ENCODE results near the gene GATAD2B.
"Not testable (repeated sequence)": the region's sequence is repeated elsewhere in the genome, so short reads cannot be mapped to it uniquely, and the experiment has no call there.

The GATAD2B gene

GRCh38 chr1:153872934-153873333 is 49.8 kb downstream of the GATAD2B start:
- no peak overlapping the region for H3K9ac ChIP-seq (ENCODE audit: low read depth, low read length)
- H3K4me1 ChIP-seq (ENCODE audit: insufficient read depth, low read length), result peaks cover 3% of the 10 kb centered on the region; the same call in 1 of the 2 replicates
- H3K27me3 ChIP-seq (ENCODE audit: insufficient read depth, low read length), result no peaks in the 10 kb centered on the region
- H3K9me3 ChIP-seq (ENCODE audit: insufficient read depth, low read depth, low read length), result no peaks in the 10 kb centered on the region
- no peaks in the 10 kb centered on the region for H3K36me3 ChIP-seq (ENCODE audit: insufficient read depth, low read depth, low read length)
- no peak overlapping the region for H3K4me3 ChIP-seq (ENCODE audit: low read length)
- no peak overlapping the region for H3K27ac ChIP-seq (ENCODE audit: low read length)

- H3K9ac ChIP-seq (ENCODE audit: low read depth, low read length), result no peak overlapping the region
- no peaks in the 10 kb centered on the region for H3K36me3 ChIP-seq (ENCODE audit: insufficient read depth, low read depth, low read length)
- no peak overlapping the region for H3K27ac ChIP-seq (ENCODE audit: low read length)
- H3K9me3 ChIP-seq (ENCODE audit: insufficient read depth, low read depth, low read length), result no peaks in the 10 kb centered on the region
- peaks cover 3% of the 10 kb centered on the region; the same call in 1 of the 2 replicates for H3K4me1 ChIP-seq (ENCODE audit: insufficient read depth, low read length)
- H3K4me3 ChIP-seq (ENCODE audit: low read length), result no peak overlapping the region
- H3K27me3 ChIP-seq (ENCODE audit: insufficient read depth, low read length), result no peaks in the 10 kb centered on the region
These were observed 50.4 kb downstream of the GATAD2B start for GRCh38 chr1:153872331-153872730.

GRCh38 chr1:153869486-153869885 is 53.3 kb downstream of the GATAD2B start:
- Histone ChIP-seq H3K9ac (ENCODE audit: low read depth, low read length) (no peak overlapping the region), H3K4me3 (ENCODE audit: low read length) (no peak overlapping the region), H3K27me3 (ENCODE audit: insufficient read depth, low read length) (no peaks in the 10 kb centered on the region), H3K9me3 (ENCODE audit: insufficient read depth, low read depth, low read length) (no peaks in the 10 kb centered on the region), H3K4me1 (ENCODE audit: insufficient read depth, low read length) (peaks cover 4% of the 10 kb centered on the region; the same call in 1 of the 2 replicates), H3K36me3 (ENCODE audit: insufficient read depth, low read depth, low read length) (no peaks in the 10 kb centered on the region), H3K27ac (ENCODE audit: low read length) (no peak overlapping the region)

DNA sequence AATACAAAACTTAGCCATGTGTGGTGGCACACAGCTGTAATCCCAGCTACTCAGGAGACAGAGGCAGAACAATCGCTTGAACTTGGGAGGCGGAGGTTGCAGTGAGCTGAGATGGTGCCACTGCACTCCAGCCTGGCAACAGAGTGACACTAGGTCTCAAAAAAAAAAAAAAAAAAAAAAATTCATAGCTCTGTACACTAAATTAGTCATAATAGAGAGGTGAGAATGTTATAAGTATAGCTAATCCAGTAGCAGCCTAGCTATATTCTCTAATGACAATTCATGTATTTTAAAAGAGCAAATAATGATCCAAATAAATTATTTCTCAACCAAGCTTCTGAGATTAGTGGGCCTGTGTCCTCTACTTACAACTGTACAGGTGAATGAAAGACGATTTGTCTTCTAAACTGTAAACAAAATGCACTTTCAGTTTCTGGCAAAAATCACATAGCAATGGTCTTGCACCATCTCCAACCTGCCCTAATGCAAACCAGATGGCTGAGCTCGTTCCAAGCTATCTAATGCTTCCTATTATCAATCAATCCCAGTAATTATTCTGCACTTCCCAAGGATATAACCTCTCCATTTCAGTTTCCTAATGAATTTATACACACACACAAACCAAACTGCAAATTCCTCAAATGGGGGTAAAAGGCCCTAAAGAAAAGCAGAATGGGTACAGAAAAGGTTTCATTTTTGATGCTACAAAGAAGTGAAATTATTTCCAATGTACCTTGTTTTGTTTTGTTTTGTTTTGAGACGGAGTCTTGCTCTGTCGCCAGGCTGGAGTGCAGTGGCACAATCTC is 56.5 kb downstream of the GATAD2B start:
- Histone ChIP-seq H3K4me3 (ENCODE audit: low read length) (no peak overlapping the region), H3K27ac (ENCODE audit: low read length) (no peak overlapping the region), H3K4me1 (ENCODE audit: insufficient read depth, low read length) (peaks cover 8% of the 10 kb centered on the region; the same call in 1 of the 2 replicates), H3K27me3 (ENCODE audit: insufficient read depth, low read length) (no peaks in the 10 kb centered on the region), H3K36me3 (ENCODE audit: insufficient read depth, low read depth, low read length) (no peaks in the 10 kb centered on the region), H3K9ac (ENCODE audit: low read depth, low read length) (no peak overlapping the region), H3K9me3 (ENCODE audit: insufficient read depth, low read depth, low read length) (no peaks in the 10 kb centered on the region)

DNA sequence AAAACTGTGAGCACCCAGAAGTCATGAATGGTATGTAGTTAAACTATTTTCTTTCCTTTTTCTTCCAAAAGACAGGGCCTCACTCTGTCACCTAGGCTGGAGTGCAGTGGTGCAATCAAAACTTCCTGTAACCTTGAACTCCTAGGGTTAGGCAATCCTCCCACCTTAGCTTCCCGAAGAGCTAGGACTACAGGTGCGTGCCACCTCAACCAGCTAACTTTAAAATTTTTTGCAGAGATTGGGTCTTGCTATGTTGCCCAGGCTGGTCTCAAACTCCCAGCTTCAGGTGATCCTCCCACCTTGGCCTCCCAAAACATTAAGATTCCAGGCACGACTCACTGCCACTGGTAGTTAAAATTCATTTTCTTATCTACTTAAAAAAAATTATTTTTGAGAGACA is 62.5 kb downstream of the GATAD2B start:
- H3K4me1 ChIP-seq (ENCODE audit: insufficient read depth, low read length), result peaks cover 8% of the 10 kb centered on the region; the same call in 1 of the 2 replicates
- no peak overlapping the region for H3K27ac ChIP-seq (ENCODE audit: low read length)
- no peaks in the 10 kb centered on the region for H3K27me3 ChIP-seq (ENCODE audit: insufficient read depth, low read length)
- H3K9ac ChIP-seq (ENCODE audit: low read depth, low read length), result no peak overlapping the region
- H3K4me3 ChIP-seq (ENCODE audit: low read length), result no peak overlapping the region
- peaks cover 8% of the 10 kb centered on the region; the same call in 1 of the 2 replicates for H3K36me3 ChIP-seq (ENCODE audit: insufficient read depth, low read depth, low read length)
- no peaks in the 10 kb centered on the region for H3K9me3 ChIP-seq (ENCODE audit: insufficient read depth, low read depth, low read length)

GRCh38 chr1:153857505-153857904 is 65.3 kb downstream of the GATAD2B start:
- no peaks in the 10 kb centered on the region for H3K9me3 ChIP-seq (ENCODE audit: insufficient read depth, low read depth, low read length)
- no peaks in the 10 kb centered on the region for H3K27me3 ChIP-seq (ENCODE audit: insufficient read depth, low read length)
- no peaks in the 10 kb centered on the region for H3K4me1 ChIP-seq (ENCODE audit: insufficient read depth, low read length)
- no peak overlapping the region for H3K4me3 ChIP-seq (ENCODE audit: low read length)
- H3K27ac ChIP-seq (ENCODE audit: low read length), result no peak overlapping the region
- H3K9ac ChIP-seq (ENCODE audit: low read depth, low read length), result no peak overlapping the region
- peaks cover 17% of the 10 kb centered on the region for H3K36me3 ChIP-seq (ENCODE audit: insufficient read depth, low read depth, low read length)

GRCh38 chr1:153856763-153857162 is 66.0 kb downstream of the GATAD2B start:
- Histone ChIP-seq H3K9me3 (ENCODE audit: insufficient read depth, low read depth, low read length) (no peaks in the 10 kb centered on the region), H3K9ac (ENCODE audit: low read depth, low read length) (no peak overlapping the region), H3K4me1 (ENCODE audit: insufficient read depth, low read length) (no peaks in the 10 kb centered on the region), H3K27ac (ENCODE audit: low read length) (no peak overlapping the region), H3K4me3 (ENCODE audit: low read length) (no peak overlapping the region), H3K36me3 (ENCODE audit: insufficient read depth, low read depth, low read length) (peaks cover 18% of the 10 kb centered on the region), H3K27me3 (ENCODE audit: insufficient read depth, low read length) (no peaks in the 10 kb centered on the region)

DNA sequence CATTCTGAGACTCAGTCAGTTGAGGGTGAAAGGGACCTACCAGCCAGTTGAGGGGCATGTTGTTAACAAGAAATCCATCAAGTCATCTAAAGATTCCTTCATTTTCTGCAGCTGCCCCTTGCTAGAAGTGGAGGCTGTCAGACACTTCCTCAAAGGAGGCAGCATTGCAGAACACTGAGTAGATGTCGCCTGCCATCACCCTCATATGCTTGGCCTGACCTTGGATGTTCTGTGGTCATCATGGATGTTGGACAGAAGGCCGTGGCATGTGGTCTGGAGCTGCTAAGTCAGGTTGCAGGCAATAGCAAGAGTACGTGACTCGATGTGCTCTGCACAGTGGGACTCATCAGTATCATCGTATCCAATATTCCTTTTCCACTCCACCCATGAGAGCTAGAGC is 70.6 kb downstream of the GATAD2B start:
- Histone ChIP-seq H3K4me1 (ENCODE audit: insufficient read depth, low read length) (no peaks in the 10 kb centered on the region), H3K4me3 (ENCODE audit: low read length) (no peak overlapping the region), H3K9me3 (ENCODE audit: insufficient read depth, low read depth, low read length) (no peaks in the 10 kb centered on the region), H3K27me3 (ENCODE audit: insufficient read depth, low read length) (no peaks in the 10 kb centered on the region), H3K27ac (ENCODE audit: low read length) (no peak overlapping the region), H3K36me3 (ENCODE audit: insufficient read depth, low read depth, low read length) (peaks cover 11% of the 10 kb centered on the region), H3K9ac (ENCODE audit: low read depth, low read length) (no peak overlapping the region)

DNA sequence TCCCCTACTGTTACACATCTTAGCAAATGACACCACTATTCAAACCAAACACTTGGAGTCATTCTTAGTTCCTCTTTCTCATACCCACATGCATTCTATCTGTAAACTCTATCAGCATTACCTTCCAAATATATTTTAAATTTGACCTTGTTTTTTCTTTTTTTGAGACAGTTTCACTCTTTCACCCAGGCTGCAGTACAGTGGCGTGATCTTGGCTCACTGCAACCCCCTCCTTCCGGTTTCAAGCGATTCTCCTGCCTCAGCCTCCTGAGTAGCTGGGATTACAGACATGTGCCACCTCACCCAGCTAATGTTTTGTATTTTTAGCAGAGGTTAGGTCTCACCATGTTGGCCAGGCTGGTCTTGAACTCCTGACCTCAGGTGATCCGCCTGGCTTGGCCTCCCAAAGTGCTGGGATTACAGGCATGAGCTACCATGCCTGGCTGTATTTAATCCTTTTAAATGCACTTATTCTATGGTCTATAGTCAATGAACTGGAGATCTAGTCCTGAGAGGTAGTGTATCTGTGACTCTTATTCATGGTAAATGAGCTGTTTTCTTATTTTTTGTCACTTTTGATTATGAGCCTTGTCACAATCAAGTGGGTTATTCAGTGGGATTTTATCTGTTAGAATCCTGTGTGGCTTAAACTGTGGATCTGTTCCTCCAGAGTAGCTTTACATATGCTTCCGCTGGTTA is 73.1 kb downstream of the GATAD2B start:
- H3K27me3 ChIP-seq (ENCODE audit: insufficient read depth, low read length), result no peaks in the 10 kb centered on the region
- H3K9ac ChIP-seq (ENCODE audit: low read depth, low read length), result no peak overlapping the region
- H3K27ac ChIP-seq (ENCODE audit: low read length), result no peak overlapping the region
- peaks cover 8% of the 10 kb centered on the region; the same call in 1 of the 2 replicates for H3K36me3 ChIP-seq (ENCODE audit: insufficient read depth, low read depth, low read length)
- H3K4me1 ChIP-seq (ENCODE audit: insufficient read depth, low read length), result no peaks in the 10 kb centered on the region
- no peak overlapping the region for H3K4me3 ChIP-seq (ENCODE audit: low read length)
- H3K9me3 ChIP-seq (ENCODE audit: insufficient read depth, low read depth, low read length), result no peaks in the 10 kb centered on the region

- Histone ChIP-seq H3K4me1 (ENCODE audit: insufficient read depth, low read length) (no peaks in the 10 kb centered on the region), H3K9me3 (ENCODE audit: insufficient read depth, low read depth, low read length) (no peaks in the 10 kb centered on the region), H3K27me3 (ENCODE audit: insufficient read depth, low read length) (no peaks in the 10 kb centered on the region), H3K9ac (ENCODE audit: low read depth, low read length) (no peak overlapping the region), H3K4me3 (ENCODE audit: low read length) (no peak overlapping the region), H3K36me3 (ENCODE audit: insufficient read depth, low read depth, low read length) (peaks cover 6% of the 10 kb centered on the region; the same call in 1 of the 2 replicates), H3K27ac (ENCODE audit: low read length) (no peak overlapping the region)
These were observed 74.0 kb downstream of the GATAD2B start for GRCh38 chr1:153848805-153849204.

- no peak overlapping the region for H3K9ac ChIP-seq (ENCODE audit: low read depth, low read length)
- no peaks in the 10 kb centered on the region for H3K4me1 ChIP-seq (ENCODE audit: insufficient read depth, low read length)
- H3K36me3 ChIP-seq (ENCODE audit: insufficient read depth, low read depth, low read length), result no peaks in the 10 kb centered on the region
- no peak overlapping the region for H3K4me3 ChIP-seq (ENCODE audit: low read length)
- H3K27me3 ChIP-seq (ENCODE audit: insufficient read depth, low read length), result no peaks in the 10 kb centered on the region
- no peak overlapping the region for H3K27ac ChIP-seq (ENCODE audit: low read length)
- no peaks in the 10 kb centered on the region for H3K9me3 ChIP-seq (ENCODE audit: insufficient read depth, low read depth, low read length)
These were observed 77.6 kb downstream of the GATAD2B start for GRCh38 chr1:153845158-153845557.

- not testable (repeated sequence) for H3K9ac ChIP-seq (ENCODE audit: low read depth, low read length); H3K27ac ChIP-seq (ENCODE audit: low read length); H3K27me3 ChIP-seq (ENCODE audit: insufficient read depth, low read length); H3K4me3 ChIP-seq (ENCODE audit: low read length); H3K4me1 ChIP-seq (ENCODE audit: insufficient read depth, low read length); H3K9me3 ChIP-seq (ENCODE audit: insufficient read depth, low read depth, low read length); H3K36me3 ChIP-seq (ENCODE audit: insufficient read depth, low read depth, low read length)
These were observed 78.4 kb downstream of the GATAD2B start for GRCh38 chr1:153844349-153844748.

Data from iPS-20b (cell line).